MCF 10A (cell line): Measurements from ENCODE around the gene RETNLB. TPM values are rescaled to one million over a fixed set of nuclear protein-coding genes. Genes with fewer than 3 reads are reported as not detected.

Source experiments
- BruUV-seq: library from RNA; stranded (reverse); fragments of 400-500 nt; replicated peaks from 2 replicates; lab custom pipeline; 2021; lab: Mats Ljungman, UMichigan
- CTCF ChIA-PET: fragments of 300-600 bp; sonication (Branson Sonifier 250); formaldehyde crosslinking; extraction: SDS; loops from one replicate; lab custom pipeline; 2021; ENCODE audit warnings: antibody characterized with exemption, inconsistent platforms; lab: Yijun Ruan, JAX
- POLR2A ChIA-PET: fragments of 300-600, 350-650 bp; sonication (Branson Sonifier 250); formaldehyde crosslinking; extraction: SDS; loops from one replicate; lab custom pipeline; 2020; ENCODE audit warnings: antibody characterized with exemption, inconsistent platforms; lab: Yijun Ruan, JAX
- DNase-seq: peaks from one replicate; pipeline ENCODE4 v3.0.0-alpha.2; 2018; ENCODE audit not compliant: unreplicated experiment
- H3K27ac Mint-ChIP-seq: one replicate; pipeline ENCODE4 v1.8.0; 2022; ENCODE audit warnings: mild to moderate bottlenecking, low read depth, mixed read lengths; ENCODE audit not compliant: unreplicated experiment
- H3K27me3 Mint-ChIP-seq: one replicate; pipeline ENCODE4 v1.8.0; 2022; ENCODE audit warnings: mixed read lengths; ENCODE audit not compliant: insufficient read depth, unreplicated experiment
- H3K36me3 Mint-ChIP-seq: one replicate; pipeline ENCODE4 v1.8.0; 2022; ENCODE audit warnings: mild to moderate bottlenecking, moderate library complexity, mixed read lengths; ENCODE audit not compliant: insufficient read depth, unreplicated experiment
- H3K4me1 Mint-ChIP-seq: one replicate; pipeline ENCODE4 v1.8.0; 2022; ENCODE audit warnings: mixed read lengths; ENCODE audit not compliant: insufficient read depth, unreplicated experiment
- H3K4me3 Mint-ChIP-seq: one replicate; pipeline ENCODE4 v1.8.0; 2022; ENCODE audit warnings: mild to moderate bottlenecking, moderate library complexity, mixed read lengths; ENCODE audit not compliant: unreplicated experiment
- H3K9me3 Mint-ChIP-seq: one replicate; pipeline ENCODE4 v1.8.0; 2022; ENCODE audit warnings: mixed read lengths; ENCODE audit not compliant: unreplicated experiment
- CTCF ChIP-seq: fragments of 200-600 bp; IDR thresholded peaks from one replicate; pipeline ENCODE4 v1.8.0; 2022; ENCODE audit warnings: antibody characterized with exemption, mild to moderate bottlenecking; ENCODE audit not compliant: unreplicated experiment
- intact Hi-C: fragments of 100-400 bp; cut with micrococcal nuclease; formaldehyde crosslinking; loops from 2 replicates; pipeline ENCODE4 v1.14.1; 2022
- total RNA-seq: library from RNA; stranded (reverse); gene quantifications from 2 replicates; pipeline ENCODE4 v1.2.3, GENCODE V29; 2022

The RETNLB gene
- total RNA-seq, 1 experiment from 2014 or later = not detected

- ChIA-PET CTCF (no interaction called here), POLR2A (no interaction called here)
- no peaks in the 10 kb centered on the region for H3K27me3 Mint-ChIP-seq
- BruUV-seq = no TSS peak
- DNase-seq = no peak
- H3K9me3 Mint-ChIP-seq = no peaks in the 10 kb centered on the region
- H3K27ac Mint-ChIP-seq = no peak overlapping the region
- intact Hi-C loops = no loop called here
- no peaks in the 10 kb centered on the region for H3K4me1 Mint-ChIP-seq
- H3K36me3 Mint-ChIP-seq = no peaks in the 10 kb centered on the region
- TF ChIP-seq CTCF = no peak
- H3K4me3 Mint-ChIP-seq = no peak overlapping the region
Observed at GRCh38 chr3:108722724-108723123, 34.5 kb downstream of the RETNLB start.

- H3K9me3 Mint-ChIP-seq = no peaks in the 10 kb centered on the region
- POLR2A ChIA-PET = no interaction called here
- no peak for DNase-seq
- H3K4me1 Mint-ChIP-seq = no peaks in the 10 kb centered on the region
- TF ChIP-seq CTCF = no peak
- H3K27ac Mint-ChIP-seq = no peak overlapping the region
- no peaks in the 10 kb centered on the region for H3K27me3 Mint-ChIP-seq
- CTCF ChIA-PET = no interaction called here
- no peak overlapping the region for H3K4me3 Mint-ChIP-seq
- BruUV-seq = no TSS peak
- intact Hi-C loops = no loop called here
- H3K36me3 Mint-ChIP-seq = no peaks in the 10 kb centered on the region
Observed at GRCh38 chr3:108719178-108719806, 37.9 kb downstream of the RETNLB start.

- H3K27ac Mint-ChIP-seq = no peak overlapping the region
- H3K27me3 Mint-ChIP-seq = no peaks in the 10 kb centered on the region
Observed at GRCh38 chr3:108718454-108718853, 38.8 kb downstream of the RETNLB start.

GRCh38 chr3:108713816-108714215 lies 43.4 kb downstream of the RETNLB start:
- Mint-ChIP-seq H3K4me3 (no peak overlapping the region), H3K36me3 (no peaks in the 10 kb centered on the region), H3K4me1 (no peaks in the 10 kb centered on the region), H3K9me3 (no peaks in the 10 kb centered on the region), H3K27ac (no peak overlapping the region), H3K27me3 (no peaks in the 10 kb centered on the region)
- ChIA-PET POLR2A (no interaction called here), CTCF (no interaction called here)
- intact Hi-C loops = no loop called here
- TF ChIP-seq CTCF = no peak
- no TSS peak for BruUV-seq
- no peak for DNase-seq

More at GRCh38 chr3:108718454-108718853, 38.8 kb downstream of the RETNLB start:
- Mint-ChIP-seq H3K4me3 (no peak overlapping the region), H3K9me3 (no peaks in the 10 kb centered on the region), H3K4me1 (no peaks in the 10 kb centered on the region), H3K36me3 (no peaks in the 10 kb centered on the region)
- ChIA-PET CTCF (no interaction called here), POLR2A (interaction anchor here (0.6 kb wide), 1 partner anchor 42 kb away, joined by 5 read pairs; no protein-coding TSS in a partner anchor)
- no peak for TF ChIP-seq CTCF
- no TSS peak for BruUV-seq
- intact Hi-C loops = no loop called here
- no peak for DNase-seq
